Fibroblast of the conjunctiva (primary cell): Measurements from ENCODE around the gene ATF7.

Experiments
- DNase-seq: peaks from one replicate; pipeline ENCODE4 v3.0.0-alpha.2; 2010; ENCODE audit warnings: low read depth

The ATF7 gene

DNA sequence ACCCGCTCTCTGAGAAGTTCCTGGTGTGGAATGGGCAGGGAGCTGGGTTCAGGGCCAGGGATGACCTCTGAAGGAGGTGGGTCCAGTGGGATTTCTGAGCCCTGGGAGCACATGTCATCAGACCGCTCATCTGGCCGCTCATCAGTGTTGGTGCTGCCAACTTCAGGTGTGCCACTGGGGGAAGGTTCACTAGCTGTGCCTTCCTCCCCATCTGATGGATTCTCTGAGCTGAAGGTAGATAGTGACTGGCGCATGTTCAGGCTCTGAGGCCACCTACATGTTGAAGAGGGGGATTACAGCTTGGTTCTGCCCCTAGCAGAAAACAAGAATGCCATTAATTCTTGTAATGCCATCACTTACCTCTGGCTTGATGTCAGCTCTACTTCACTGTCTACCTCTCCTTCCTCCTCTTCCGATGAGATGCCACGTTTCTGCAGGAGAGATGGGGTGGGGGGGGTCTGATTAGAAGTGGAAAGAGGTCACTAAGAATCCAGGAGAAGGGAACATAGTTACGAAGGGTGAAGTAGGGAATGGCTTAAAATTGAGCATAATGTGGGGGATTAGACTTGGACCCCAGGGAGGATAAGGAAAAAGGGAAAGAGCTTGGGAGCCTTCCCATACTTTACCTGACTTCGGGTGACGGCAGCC, 144.1 kb downstream of the ATF7 start:
- no peak for DNase-seq

DNA sequence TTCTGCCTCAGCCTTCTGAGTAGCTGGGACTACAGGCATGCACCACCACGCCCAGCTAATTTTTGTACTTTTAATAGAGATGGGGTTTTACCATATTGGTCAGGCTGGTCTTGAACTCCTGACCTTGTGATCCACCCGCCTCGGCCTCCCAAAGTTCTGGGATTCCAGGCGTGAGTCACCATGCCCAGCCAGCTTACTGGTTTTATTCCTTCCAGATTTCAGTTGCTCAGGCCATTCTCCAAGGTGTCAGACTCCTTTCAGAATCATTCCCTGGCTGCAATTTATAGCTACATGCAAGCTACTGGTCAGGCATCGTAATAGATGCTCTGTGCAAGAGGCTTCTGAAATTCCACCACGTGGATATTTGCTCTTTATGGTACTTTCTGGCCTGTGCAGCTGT, 144.7 kb downstream of the ATF7 start:
- DNase-seq, result peak; percentile 61

DNA sequence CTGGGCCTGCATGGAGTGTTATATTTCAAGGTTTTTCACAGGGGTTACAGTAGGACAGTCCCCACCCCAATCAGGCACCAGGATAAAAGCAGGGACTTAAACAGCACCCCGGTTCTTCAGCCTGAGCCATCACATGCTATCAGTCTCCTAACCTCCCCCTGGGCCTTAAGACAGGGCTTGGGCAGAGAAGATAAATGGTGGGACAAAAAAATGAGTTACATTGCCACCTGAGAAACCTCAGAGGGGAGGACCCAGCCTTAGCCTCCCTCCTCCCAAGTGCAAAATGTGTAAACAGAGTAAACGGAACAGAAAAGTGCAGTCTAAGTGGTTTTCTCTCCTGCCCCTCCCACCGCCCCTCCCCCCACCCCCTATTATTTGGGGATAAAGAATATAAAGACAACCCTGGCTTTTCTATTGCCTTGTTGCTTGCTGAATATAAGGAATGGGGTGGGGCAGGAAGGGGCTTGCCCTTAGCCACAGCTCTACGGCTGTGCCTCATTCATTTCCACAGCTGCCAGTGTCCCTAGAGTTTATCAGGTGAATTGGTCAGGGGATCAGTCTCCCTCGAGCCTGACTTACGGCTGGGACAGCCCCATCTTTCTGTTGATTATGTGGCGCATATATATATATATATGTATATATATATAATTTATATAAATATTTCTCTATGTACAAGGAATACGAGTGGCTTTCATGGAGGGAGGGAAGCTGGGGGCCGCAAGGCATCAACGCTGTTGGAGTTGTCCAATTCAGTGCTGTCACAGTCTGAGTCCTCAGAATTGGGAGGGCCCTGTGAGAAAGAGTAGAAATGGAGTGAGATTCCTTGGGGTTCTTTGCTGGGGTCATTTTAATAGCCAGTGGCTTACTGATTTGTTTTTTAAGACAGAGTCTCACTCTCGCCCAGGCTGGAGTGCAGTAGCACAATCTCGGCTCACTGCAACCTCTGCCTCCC, 145.4 kb downstream of the ATF7 start:
- no peak for DNase-seq

DNA sequence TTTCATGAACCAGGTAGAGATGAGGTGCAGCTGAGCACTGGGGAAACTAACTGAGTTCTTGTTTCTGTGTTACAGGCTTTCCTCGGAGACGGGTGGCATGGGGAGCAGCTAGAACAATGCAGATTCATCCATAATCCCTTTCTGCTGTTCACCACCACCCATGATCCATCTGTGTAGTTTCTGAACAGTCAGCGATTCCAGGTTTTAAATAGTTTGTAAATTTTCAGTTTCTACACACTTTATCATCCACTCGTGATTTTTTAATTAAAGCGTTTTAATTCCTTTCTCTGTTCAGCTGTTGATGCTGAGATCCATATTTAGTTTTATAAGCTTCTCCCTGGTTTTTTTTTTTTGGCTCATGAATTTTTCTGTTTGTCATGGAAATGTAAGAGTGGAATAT, 146.9 kb downstream of the ATF7 start:
- no peak for DNase-seq

DNA sequence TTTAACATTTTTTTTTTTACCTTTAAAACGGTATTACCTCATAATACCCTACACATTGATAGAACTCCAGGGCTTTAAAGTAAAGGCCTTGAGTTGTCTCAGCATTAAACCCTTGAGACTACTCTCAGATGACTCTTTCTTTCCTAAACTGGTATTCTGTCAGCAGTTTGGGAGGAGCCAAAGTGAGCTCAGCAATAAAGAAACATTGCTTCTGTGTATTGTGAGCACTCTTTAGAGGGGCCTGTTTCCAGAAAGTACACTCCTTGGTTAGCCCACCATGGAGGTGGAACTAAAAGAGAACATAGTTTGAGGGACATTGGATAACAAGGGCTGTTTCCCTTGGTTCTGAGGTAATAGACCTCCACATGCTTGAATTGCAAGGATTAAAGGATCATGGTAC, 147.3 kb downstream of the ATF7 start:
- no peak for DNase-seq

DNA sequence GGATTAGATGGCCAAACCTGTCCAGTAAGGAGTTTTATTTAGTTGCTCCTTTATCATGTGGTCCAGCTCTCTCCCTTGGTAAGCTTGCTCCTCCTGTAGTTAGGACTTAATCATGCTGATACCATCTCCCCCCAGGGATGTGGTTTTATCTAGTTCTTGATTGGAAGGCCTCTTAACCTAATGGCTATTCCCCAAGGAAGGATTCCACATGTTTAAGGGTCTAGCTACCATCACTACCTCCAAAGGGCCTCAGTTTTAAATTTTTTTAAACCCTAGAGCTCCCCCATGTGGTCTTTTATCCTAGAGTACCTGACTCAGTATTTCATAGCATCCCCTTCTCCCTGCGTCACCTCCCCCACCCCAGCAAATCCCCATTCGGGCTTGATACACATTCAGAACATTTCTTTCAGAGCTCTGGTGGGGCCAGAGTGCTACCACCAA, 149.4 kb downstream of the ATF7 start:
- no peak for DNase-seq

DNA sequence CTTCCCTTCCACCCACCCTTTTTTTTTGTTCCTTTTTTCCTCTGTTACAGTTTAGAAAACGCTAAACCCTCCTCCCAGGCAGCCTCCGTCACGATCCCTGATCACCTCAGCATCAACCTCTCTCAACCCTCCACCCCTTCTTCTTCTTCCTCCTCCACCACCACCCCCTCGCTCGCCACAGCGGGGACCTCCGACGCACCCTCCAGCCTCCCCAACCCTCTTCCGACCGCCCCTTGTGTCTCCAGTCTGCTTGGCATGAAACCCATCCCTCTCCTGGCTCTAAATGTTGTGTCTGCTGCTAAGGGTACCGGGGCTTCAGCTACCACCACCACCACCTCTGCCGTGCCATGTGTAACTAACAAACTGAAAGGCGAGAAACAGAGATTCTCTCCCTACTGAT, 151.4 kb downstream of the ATF7 start:
- DNase-seq, result no peak

DNA sequence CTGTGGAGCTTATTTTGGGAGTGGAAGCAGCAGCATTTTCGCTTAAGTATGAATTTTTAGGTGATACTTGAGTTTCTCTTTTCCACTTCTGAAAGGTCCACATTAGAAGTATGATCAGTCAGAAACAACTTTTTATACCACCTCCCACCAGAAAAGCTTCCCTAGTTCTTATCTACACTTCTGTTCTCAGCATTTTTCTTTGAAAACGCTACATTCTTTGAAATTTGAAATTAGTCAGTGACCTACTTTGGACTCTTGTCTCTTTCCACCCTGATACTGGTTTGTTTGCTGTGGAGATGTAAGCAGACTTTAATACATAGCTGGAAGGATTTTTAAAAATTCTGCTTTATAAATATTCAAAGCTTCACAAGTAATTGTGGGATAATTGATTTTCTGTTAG, 152.1 kb downstream of the ATF7 start:
- no peak for DNase-seq

DNA sequence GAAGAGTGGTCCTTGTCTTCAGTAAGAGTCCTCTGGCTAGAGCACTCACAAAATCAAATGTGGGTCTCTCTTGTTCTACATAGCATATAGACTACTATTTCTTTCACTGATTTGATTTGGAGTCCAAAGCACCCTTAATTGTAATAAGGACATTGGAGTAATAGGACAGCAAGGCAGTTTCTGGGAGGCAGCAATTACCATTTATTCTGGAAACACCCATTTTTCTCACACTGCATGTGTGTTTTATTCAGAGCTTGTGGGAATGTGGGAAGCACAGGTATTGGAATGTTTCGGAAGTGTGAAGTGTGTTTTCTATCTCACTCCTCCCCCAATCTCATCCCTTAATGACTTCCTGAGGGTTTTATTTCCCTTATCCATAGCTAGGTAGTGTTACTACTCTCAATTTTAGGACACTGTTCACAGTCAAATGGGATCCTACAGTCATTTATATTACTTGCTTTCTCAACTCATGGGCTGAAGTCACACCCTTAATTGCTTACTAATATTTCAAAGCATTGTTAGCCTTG, 154.1 kb downstream of the ATF7 start:
- no peak for DNase-seq

DNA sequence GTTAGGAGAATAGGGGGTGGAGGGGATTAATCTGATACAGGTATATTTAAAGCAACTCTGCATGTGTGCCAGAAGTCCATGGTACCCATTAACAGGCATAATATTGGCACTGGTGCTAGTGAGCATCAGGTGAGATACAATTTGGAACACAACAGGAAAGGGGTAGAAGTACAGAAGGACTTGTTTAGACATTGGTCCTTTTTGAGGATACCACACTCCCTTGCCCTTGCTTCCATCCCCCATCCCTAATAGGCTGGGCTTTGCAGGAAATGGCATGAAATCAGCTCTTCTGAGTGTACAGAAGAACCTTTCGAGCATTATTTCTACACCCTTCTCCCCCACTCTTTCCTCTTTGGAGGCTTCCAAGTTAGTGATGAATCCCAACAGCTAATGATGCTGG, 157.9 kb downstream of the ATF7 start:
- DNase-seq, result no peak

DNA sequence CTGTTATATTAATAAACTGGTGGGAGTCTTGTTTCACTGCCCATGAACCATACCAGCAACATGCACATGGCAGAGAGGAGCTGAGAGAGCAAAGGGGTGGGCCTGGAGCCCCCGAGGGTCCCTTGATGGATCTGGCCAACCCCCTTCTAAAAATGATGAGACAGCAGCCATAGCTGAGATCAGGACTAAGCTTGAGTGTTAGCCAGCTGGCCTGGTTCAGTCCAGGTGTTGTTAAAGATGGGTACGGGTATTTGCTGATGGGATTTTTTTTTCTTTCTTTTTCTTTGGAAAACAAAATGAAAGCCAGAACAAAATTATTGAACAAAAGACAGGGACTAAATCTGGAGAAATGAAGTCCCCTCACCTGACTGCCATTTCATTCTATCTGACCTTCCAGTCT, 158.3 kb downstream of the ATF7 start:
- no peak for DNase-seq

DNA sequence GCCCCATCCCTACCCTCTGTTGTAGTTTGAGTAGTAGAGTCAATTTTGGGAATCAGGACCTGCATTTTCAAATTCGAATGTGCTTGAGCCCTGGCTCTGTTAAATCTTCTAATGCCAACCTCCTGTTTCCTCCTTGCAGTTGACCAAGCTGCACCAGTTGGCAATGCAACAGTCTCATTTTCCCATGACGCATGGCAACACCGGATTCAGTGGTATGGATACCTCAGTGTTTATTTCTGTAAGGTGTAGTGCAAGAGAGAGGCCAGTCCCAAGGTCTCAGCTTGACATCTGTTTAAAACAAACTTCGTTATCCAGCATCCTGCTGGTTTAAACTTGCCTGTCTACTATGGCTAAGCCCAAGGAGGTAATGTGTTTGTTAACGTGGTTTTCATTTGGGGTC, 159.1 kb downstream of the ATF7 start:
- no peak for DNase-seq

DNA sequence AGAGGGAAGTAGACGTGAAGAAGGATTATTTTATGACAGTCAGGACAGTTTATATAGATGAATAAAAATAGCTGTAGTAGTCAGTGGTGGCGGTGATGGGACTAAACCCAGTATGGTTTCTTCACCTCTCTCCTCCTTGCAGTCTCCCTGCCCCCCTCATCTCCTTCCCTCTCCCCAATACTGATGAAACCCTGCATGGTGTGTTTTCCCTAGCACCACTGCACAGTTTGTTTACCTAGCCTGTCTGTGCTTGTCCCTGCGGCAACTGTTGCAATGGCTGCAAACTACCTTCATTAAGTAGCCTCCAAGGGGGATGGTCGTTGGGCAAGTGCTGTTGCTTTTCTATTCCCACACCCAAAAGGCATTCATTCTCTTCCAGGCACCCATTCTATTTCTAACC, 159.5 kb downstream of the ATF7 start:
- no peak for DNase-seq

DNA sequence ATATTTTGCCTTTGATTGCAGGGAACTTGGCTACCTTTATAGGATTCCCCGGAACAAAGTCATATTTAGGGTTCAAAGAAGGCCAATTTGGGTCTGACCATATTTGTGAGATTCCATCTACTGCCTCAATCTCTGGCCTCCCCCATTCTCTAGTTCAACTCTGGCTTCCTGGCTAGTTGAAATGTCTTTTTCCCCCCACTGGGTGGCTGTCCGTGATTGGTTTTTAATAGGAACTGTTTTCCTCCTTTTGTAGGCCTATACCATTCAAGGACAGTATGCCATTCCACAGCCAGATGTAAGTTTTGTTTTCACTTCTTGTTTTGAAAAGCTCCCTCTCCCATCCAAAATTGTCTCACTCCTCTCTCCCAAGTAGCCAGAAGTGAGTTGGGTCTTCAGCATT, 160.5 kb downstream of the ATF7 start:
- DNase-seq, result no peak

DNA sequence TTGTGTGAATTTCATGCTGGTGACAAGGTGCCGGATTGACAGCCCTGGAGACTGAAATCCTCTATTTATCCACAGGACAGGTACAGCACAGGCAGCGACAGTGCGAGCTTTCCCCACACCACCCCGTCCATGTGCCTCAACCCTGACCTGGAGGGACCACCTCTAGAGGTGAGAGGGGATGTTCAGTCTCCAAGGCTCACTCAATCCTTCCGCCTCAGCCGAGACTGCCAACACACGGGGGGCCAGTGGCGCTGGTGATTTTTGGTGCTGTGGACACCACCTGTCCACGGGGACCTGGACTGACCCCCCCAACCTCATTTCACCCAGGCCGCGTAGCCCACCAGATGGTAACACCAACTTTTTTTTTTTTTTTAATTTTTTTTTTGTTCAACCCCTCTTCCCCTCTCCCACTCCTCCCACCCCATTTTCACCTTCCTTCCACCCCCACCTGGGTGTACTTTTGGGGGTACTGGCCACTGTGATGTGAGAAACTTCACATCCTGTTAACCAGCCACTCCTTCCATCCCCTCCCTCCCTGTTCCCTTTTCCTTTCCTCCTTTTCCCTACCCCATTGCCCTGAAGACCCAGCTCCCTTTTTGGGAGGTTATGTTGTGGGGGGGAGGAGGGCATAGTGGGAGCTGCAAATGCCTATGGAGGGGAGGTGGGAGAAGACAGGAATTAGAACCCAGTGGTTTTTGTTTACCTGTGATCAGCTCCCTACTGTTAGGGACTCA, 161.3 kb downstream of the ATF7 start:
- DNase-seq, result no peak

DNA sequence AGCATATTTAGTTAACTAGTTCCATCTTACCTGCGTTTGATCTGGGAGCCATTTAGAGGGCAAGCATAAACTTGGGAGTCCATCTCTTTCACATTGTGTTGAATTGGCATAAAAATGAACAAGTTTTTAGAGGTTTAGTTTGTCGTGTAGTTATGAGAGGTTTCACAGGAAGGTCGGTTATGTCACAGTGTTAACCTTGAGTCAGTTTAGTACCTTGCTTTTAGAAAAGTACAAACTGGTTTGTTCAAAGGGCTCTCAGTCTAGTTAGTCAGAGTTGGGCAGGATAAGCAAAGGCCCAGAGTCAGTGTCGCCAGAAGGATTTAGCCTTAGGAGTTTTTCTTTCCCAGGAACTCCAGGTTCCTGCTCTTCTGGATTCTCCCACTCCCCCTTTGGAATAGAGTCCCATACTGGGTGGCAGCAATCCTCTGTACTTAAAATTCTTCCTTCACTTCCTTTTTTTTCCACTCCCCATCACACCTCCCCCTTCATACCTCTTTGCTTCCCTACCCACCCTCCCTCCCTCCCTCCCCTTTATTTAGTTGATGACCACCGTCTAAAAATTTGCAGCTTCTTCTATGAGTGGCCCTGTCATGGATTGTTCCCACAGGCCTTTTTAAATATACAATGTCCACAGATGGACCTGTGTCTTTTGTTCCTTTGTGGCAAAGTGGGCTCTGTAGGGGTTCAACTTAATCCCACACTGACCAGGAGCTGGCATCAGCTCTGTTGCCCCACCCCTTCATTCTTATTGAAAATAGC, 162.2 kb downstream of the ATF7 start:
- DNase-seq, result no peak

DNA sequence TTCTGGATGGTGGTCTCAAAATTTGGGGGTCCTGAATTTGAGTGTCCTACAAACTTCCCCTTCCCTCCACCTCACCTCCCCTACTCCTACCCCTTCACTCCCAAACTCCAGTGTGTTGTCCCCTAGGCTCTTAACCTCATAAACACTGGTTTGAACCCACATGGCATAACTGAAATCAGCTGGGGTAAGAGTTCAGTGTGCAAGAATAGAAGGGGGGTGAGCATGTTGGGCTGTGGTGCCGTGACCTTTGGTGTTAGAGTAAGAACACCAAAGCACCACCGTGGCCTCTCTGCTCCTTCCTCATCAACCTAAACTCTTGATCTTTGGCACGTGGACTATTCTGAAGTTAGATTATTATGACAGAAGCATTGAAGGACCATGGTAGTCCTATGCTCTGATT, 163.2 kb downstream of the ATF7 start:
- no peak for DNase-seq

DNA sequence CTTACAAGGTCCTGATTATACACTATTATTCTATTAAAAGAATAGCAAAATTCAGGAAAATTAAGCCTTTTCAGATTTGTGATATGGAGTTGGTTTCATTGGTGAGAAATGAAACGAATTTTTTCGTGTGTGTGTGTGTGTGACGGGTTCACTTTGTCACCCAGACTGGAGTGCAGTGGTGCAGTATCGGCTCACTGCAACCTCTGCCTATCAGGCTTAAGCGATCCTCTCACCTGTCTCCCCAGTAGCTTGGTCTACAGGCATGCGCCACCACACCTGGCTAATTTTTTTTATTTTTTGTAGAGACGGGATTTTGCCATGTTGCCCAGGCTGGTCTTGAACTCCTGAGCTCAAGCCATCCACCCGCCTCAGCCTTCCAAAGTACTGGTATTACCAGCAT, 164.6 kb downstream of the ATF7 start:
- DNase-seq, result no peak

DNA sequence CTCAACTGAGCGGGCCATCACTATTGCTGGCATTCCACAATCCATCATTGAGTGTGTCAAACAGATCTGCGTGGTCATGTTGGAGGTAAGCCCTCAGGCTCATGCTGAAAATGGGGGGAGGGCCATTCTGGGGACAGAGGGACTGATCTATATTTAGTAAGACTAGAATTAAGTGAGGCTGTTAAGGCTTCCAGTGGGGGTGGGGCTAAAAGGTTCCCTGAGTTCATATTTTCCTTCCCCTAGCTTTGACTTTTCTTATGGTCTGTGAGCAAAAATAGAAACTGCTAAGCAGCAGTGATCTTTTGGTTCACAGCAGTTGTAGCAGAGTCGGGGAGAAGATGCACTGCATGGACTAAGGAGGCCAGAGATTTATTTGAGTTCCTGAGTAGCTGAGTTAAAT, 165.1 kb downstream of the ATF7 start:
- DNase-seq, result no peak

DNA sequence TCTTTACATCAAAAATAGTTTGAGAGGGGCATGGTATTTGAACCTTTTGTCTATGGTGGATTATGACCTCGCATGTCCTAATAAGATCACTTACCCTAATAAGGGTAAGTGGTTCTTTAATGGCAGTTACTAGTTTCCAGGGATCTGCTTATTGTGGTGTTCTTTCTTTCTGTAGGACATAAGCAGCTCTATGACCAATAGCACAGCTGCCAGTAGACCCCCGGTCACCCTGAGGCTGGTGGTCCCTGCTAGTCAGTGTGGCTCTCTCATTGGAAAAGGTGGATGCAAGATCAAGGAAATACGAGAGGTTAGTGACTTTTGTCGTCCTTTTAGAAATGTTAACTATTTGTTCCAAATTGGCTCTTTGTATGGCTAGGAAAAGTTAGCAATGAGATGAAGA, 167.1 kb downstream of the ATF7 start:
- no peak for DNase-seq
